Smooth muscle cell of trachea (primary cell): ENCODE results near the gene ACAP2. TPM values are rescaled to one million over a fixed set of nuclear protein-coding genes. Genes with fewer than 3 reads are reported as not detected.

ENCODE experiments used
- total RNA-seq: library from RNA; depleted of rRNA; stranded (reverse); fragments of >200 nt; gene quantifications from 2 replicates; pipeline ENCODE4 v1.2.1, GENCODE V29; 2014

Gene ACAP2, protein sequence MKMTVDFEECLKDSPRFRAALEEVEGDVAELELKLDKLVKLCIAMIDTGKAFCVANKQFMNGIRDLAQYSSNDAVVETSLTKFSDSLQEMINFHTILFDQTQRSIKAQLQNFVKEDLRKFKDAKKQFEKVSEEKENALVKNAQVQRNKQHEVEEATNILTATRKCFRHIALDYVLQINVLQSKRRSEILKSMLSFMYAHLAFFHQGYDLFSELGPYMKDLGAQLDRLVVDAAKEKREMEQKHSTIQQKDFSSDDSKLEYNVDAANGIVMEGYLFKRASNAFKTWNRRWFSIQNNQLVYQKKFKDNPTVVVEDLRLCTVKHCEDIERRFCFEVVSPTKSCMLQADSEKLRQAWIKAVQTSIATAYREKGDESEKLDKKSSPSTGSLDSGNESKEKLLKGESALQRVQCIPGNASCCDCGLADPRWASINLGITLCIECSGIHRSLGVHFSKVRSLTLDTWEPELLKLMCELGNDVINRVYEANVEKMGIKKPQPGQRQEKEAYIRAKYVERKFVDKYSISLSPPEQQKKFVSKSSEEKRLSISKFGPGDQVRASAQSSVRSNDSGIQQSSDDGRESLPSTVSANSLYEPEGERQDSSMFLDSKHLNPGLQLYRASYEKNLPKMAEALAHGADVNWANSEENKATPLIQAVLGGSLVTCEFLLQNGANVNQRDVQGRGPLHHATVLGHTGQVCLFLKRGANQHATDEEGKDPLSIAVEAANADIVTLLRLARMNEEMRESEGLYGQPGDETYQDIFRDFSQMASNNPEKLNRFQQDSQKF
- 81.9 and 84.2 TPM in 2 replicates for total RNA-seq

DNA sequence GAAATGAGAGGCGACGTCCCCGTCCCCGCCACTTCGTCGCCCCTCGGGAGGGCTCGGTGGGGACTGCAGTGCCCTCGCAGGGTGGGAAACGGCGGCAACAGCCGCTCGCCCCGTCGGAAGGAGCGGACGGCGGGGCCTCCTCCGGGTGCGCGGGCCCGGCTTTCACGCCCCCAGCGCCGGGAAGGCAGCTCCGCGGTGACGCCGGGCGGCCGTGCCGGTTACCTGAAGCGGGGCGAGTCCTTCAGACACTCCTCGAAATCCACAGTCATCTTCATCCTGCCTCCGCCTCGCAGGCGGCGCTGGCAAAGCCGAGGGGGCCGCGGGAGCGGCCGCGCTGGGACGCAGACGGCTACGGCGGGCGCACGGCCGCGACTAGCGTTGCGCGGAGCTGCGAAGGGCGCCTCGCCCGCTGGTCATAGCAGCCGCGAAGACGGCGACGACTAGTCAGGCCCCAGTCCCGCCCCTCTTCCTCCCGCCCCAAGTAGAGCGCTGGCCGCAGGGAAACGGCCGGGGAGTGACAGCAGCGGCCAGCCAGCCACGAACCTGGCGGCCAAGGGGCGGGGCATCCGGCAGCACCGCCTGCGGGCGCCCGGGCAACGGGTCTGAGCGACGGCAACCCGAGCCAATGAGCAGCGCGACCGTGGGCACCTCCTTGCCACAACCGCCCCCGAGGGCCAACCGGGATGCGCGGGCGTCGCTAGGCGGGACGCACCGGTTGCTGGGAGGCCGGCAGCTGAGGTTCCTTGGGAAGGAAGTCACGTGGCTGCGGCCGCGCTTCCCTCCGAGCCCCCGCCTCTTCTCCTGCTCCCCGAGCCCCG is at the start of gene ACAP2:
ACAP2 (minus strand) TSS at position 448 of the 818 bp plus-strand sequence; CDS start at position 275, 173 bp downstream.

DNA sequence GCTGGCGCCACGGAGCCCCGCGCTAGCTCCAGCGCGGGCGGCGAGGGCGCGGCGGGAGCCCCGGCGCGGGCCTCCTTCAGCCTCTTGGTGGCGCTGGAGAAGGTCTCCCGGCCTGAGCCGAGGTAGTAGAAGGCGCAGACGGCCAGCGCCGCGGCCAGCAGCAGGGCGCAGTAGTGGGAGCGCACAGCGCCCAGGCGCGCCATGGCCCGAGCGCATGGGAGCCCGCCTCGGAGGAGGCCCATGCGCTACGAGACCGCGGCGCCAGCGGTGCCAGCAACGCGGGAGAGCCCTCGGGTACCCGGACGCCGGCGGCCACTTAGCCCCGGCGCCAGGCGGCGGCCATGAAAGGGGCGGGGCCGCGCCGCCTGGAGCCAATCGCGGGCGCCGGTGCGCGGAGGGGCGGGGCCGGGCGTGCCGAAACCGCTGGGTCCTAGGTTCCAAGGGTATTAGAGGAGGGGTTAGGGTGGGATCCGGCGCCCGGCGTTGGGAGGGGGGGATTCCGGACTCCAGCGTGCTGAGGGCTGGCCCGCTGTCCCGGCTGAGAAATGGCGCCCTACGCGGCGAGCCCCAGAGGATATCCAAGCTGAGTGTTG is 171.9 kb downstream of the ACAP2 start, which contains the start of gene XXYLT1:
XXYLT1 (minus strand) TSS at position 343 of the 593 bp plus-strand sequence; CDS start at position 242, 101 bp downstream.

Other genes starting within 250 kb of the ACAP2 start
- 17.0 and 18.9 TPM in 2 replicates for gene XXYLT1, start 171.9 kb downstream of the ACAP2 start, total RNA-seq
- 100 and 133 TPM in 2 replicates for gene PPP1R2, start 100.3 kb upstream of the ACAP2 start, total RNA-seq
- 1.6 and 2.8 TPM in 2 replicates for gene APOD, start 140.9 kb upstream of the ACAP2 start, total RNA-seq